SK-N-SH treated with all-trans-retinoic acid at 6 μM for 48 hours (cell line): ENCODE data around the gene TUBGCP3.

ENCODE experiments used
- ATAC-seq: fragments of 200-7000 bp; cut with Tn5 transposase; 3 replicates; pipeline ENCODE4 v1.9.1; 2020; ENCODE audit warnings: mild to moderate bottlenecking, moderate library complexity
- ARNTL ChIP-seq: fragments of 450-650 bp; formaldehyde crosslinking; IDR thresholded peaks from 2 replicates; pipeline ENCODE4 v1.5.0; 2020; ENCODE audit warnings: low read depth, mild to moderate bottlenecking, moderate library complexity, borderline replicate concordance
- BACH2 ChIP-seq: fragments of 250-450 bp; sonication (Bioruptor Pico); IDR thresholded peaks from 2 replicates; pipeline ENCODE4 v1.9.0; 2021; ENCODE audit warnings: mild to moderate bottlenecking, borderline replicate concordance
- CREB5 ChIP-seq: fragments of 250-450 bp; sonication (Bioruptor Pico); IDR thresholded peaks from 2 replicates; pipeline ENCODE4 v1.5.1; 2020; ENCODE audit warnings: low read depth, mild to moderate bottlenecking, moderate library complexity
- CSDC2 ChIP-seq: fragments of 250-450 bp; sonication (Bioruptor Pico); IDR thresholded peaks from 2 replicates; pipeline ENCODE4 v1.5.0; 2020; ENCODE audit warnings: mild to moderate bottlenecking, moderate library complexity
- CSRNP3 ChIP-seq: fragments of 250-450 bp; sonication (Bioruptor Pico); IDR thresholded peaks from 2 replicates; pipeline ENCODE4 v1.5.1; 2021; ENCODE audit warnings: mild to moderate bottlenecking, moderate library complexity
- ESRRG ChIP-seq: fragments of 250-450 bp; sonication (Bioruptor Pico); IDR thresholded peaks from 2 replicates; pipeline ENCODE4 v1.6.1; 2021; ENCODE audit warnings: mild to moderate bottlenecking
- GLIS3 ChIP-seq: fragments of 250-450 bp; sonication (Bioruptor Pico); IDR thresholded peaks from 2 replicates; pipeline ENCODE4 v1.5.0; 2020; ENCODE audit warnings: mild to moderate bottlenecking, moderate library complexity
- ISL1 ChIP-seq: fragments of 250-450 bp; sonication (Bioruptor Pico); IDR thresholded peaks from 2 replicates; pipeline ENCODE4 v2.1.2; 2022; ENCODE audit warnings: mild to moderate bottlenecking, moderate library complexity
- OSR1 ChIP-seq: fragments of 250-450 bp; sonication (Bioruptor Pico); IDR thresholded peaks from 2 replicates; pipeline ENCODE4 v1.8.0; 2022; ENCODE audit warnings: moderate library complexity, mild to moderate bottlenecking, inconsistent platforms
- PATZ1 ChIP-seq: fragments of 250-450 bp; sonication (Bioruptor Pico); IDR thresholded peaks from 2 replicates; pipeline ENCODE4 v1.8.0; 2020; ENCODE audit warnings: mild to moderate bottlenecking, moderate library complexity, borderline replicate concordance
- POU6F1 ChIP-seq: fragments of 250-450 bp; sonication (Bioruptor Pico); IDR thresholded peaks from 2 replicates; pipeline ENCODE4 v1.8.0; 2021; ENCODE audit warnings: low read depth, mild to moderate bottlenecking, moderate library complexity, borderline replicate concordance
- PPARA ChIP-seq: fragments of 250-450 bp; sonication (Bioruptor Pico); IDR thresholded peaks from 2 replicates; pipeline ENCODE4 v1.5.0; 2020; ENCODE audit warnings: mild to moderate bottlenecking, borderline replicate concordance
- RARB ChIP-seq: fragments of 250-450 bp; sonication (Bioruptor Pico); IDR thresholded peaks from 2 replicates; pipeline ENCODE4 v1.8.0; 2021; ENCODE audit warnings: mild to moderate bottlenecking, moderate library complexity
- SNAI2 ChIP-seq: fragments of 250-450 bp; sonication (Bioruptor Pico); IDR thresholded peaks from 2 replicates; pipeline ENCODE4 v1.5.0; 2020; ENCODE audit warnings: mild to moderate bottlenecking, moderate library complexity
- TCF4 ChIP-seq: fragments of 250-450 bp; sonication (Bioruptor Pico); IDR thresholded peaks from 2 replicates; pipeline ENCODE4 v1.8.0; 2021; ENCODE audit warnings: mild to moderate bottlenecking, moderate library complexity, borderline replicate concordance
- TOX ChIP-seq: fragments of 250-450 bp; sonication (Bioruptor Pico); IDR thresholded peaks from 2 replicates; pipeline ENCODE4 v1.8.0; 2021; ENCODE audit warnings: mild to moderate bottlenecking, moderate library complexity, borderline replicate concordance
- TSHZ2 ChIP-seq: fragments of 250-450 bp; sonication (Bioruptor Pico); IDR thresholded peaks from 2 replicates; pipeline ENCODE4 v1.5.0; 2020; ENCODE audit warnings: mild to moderate bottlenecking, moderate library complexity
- ZC3H10 ChIP-seq: fragments of 250-450 bp; sonication (Bioruptor Pico); IDR thresholded peaks from 2 replicates; pipeline ENCODE4 v1.5.1; 2021; ENCODE audit warnings: mild to moderate bottlenecking, moderate library complexity
- ZFP30 ChIP-seq: fragments of 450-650 bp; formaldehyde crosslinking; IDR thresholded peaks from 2 replicates; pipeline ENCODE4 v1.5.0; 2022; ENCODE audit warnings: mild to moderate bottlenecking, moderate library complexity
- ZNF565 ChIP-seq: fragments of 450-650 bp; formaldehyde crosslinking; conservative IDR thresholded peaks from 2 replicates; pipeline ENCODE4 v1.5.0; 2020; ENCODE audit warnings: low read depth, mild to moderate bottlenecking, moderate library complexity
- ZNF70 ChIP-seq: fragments of 450-650 bp; formaldehyde crosslinking; IDR thresholded peaks from 2 replicates; pipeline ENCODE4 v1.5.0; 2020; ENCODE audit warnings: mild to moderate bottlenecking, moderate library complexity
- ZNF8 ChIP-seq: fragments of 450-650 bp; formaldehyde crosslinking; IDR thresholded peaks from 2 replicates; pipeline ENCODE4 v1.5.0; 2020; ENCODE audit warnings: mild to moderate bottlenecking, moderate library complexity

TUBGCP3 gene

GRCh38 chr13:112562786-112563383, 25.1 kb downstream of the TUBGCP3 start:
- no peak for ATAC-seq
- TF ChIP-seq SNAI2 (CRISPR knock-in tag), result no peak
- no peak for TF ChIP-seq CREB5 (CRISPR knock-in tag)
- no peak for TF ChIP-seq ZNF565 (CRISPR knock-in tag)
- no peak for TF ChIP-seq ZNF8 (CRISPR knock-in tag)
- TF ChIP-seq GLIS3 (CRISPR knock-in tag), result no peak
- TF ChIP-seq RARB (CRISPR knock-in tag), result no peak
- no peak for TF ChIP-seq OSR1 (CRISPR knock-in tag)
- TF ChIP-seq PPARA, result no peak
- no peak for TF ChIP-seq TOX (CRISPR knock-in tag)
- no peak for TF ChIP-seq CSDC2 (CRISPR knock-in tag)
- no peak for TF ChIP-seq POU6F1
- TF ChIP-seq ZFP30 (CRISPR knock-in tag), result no peak
- no peak for TF ChIP-seq ARNTL
- no peak for TF ChIP-seq ZC3H10 (CRISPR knock-in tag)
- no peak for TF ChIP-seq TCF4
- no peak for TF ChIP-seq TSHZ2 (CRISPR knock-in tag)
- no peak for TF ChIP-seq PATZ1 (CRISPR knock-in tag)
- TF ChIP-seq ZNF70 (CRISPR knock-in tag), result no peak
- TF ChIP-seq ISL1, result no peak
- no peak for TF ChIP-seq BACH2 (CRISPR knock-in tag)

- no peak for ATAC-seq
- TF ChIP-seq CSDC2 (CRISPR knock-in tag) (no peak), OSR1 (CRISPR knock-in tag) (no peak), RARB (CRISPR knock-in tag) (no peak), ESRRG (no peak), CREB5 (CRISPR knock-in tag) (no peak), BACH2 (CRISPR knock-in tag) (no peak), POU6F1 (no peak), PPARA (no peak), SNAI2 (CRISPR knock-in tag) (no peak), ISL1 (no peak), CSRNP3 (no peak), ZNF8 (CRISPR knock-in tag) (no peak)
Measured at GRCh38 chr13:112562254-112562653, 25.7 kb downstream of the TUBGCP3 start.
